ENCODE results near the gene TSSK3.

Gene TSSK3

DNA sequence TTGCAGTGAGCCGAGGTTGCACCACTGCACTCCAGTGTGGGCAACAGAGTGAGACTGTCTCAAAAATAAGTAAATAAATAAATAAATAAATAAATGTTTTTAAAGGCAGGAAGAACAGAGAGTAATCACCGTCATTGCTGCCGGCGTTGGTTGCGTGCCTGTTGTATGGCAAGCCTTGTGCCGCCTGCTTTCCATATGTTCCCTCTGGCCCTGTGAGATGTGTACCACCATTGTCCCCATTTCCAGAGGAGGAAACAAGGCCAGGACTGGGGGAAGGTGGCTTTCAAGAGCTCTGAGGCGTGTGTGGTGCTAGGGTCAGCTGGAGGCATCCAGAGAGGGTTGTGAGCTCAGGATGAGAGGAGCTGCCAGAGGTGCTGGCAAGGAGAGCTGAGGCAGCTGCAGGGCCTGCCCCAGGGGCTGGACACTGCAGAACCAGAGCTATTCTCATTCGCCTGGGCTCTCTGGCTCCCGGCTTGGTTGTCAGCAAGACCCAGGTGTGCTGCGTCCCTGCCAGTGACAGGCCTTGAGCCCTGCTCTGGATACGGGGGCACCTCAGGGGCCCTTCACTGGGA lies 21.1 kb upstream of the TSSK3 start:
- no peak overlapping the region for H3K4me2 ChIP-seq (ENCODE audit: low read length)

DNA sequence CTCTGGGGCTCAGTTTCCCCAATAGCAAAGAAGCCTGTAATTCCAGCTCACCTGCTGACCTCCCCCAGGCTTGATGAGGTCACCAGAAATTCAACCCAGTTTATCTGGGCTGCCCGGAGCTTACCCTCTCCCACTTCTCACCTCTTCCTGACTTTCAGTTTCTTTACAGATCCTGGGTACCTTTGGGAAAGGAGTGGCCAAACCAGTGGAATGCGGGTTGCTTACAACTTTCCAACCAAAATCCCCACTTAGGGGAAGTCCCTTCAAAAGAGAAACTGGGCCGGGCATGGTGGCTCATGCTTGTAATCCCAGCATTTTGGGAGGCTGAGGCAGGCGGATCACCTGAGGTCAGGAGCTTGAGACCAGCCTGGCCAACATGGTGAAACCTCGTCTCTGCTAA lies 20.4 kb upstream of the TSSK3 start:
- no peaks in the 10 kb centered on the region for H3K9me2 ChIP-seq (replicated peaks; ENCODE audit: control insufficient read depth, low read length)
- 0 out of 2 replicates have a peak, but pooled peaks cover 4% of the 10 kb centered on the region for H3K27me3 ChIP-seq (ENCODE audit: control insufficient read depth, low read length)
- H3K79me2 ChIP-seq (ENCODE audit: control insufficient read depth, low read length): no peaks in the 10 kb centered on the region
- no peak overlapping the region for H3K4me2 ChIP-seq (ENCODE audit: low read length)
- H3K4me3 ChIP-seq (ENCODE audit: low read length): no peak overlapping the region
- no peaks in the 10 kb centered on the region for H4K20me1 ChIP-seq (ENCODE audit: control insufficient read depth, insufficient read depth, low read depth, low read length)
- no peak for TF ChIP-seq EZH2phosphoT487 (IDR thresholded peaks at IDR 0.05; ENCODE audit: borderline replicate concordance, low read length)
- TF ChIP-seq, protein P1, sequence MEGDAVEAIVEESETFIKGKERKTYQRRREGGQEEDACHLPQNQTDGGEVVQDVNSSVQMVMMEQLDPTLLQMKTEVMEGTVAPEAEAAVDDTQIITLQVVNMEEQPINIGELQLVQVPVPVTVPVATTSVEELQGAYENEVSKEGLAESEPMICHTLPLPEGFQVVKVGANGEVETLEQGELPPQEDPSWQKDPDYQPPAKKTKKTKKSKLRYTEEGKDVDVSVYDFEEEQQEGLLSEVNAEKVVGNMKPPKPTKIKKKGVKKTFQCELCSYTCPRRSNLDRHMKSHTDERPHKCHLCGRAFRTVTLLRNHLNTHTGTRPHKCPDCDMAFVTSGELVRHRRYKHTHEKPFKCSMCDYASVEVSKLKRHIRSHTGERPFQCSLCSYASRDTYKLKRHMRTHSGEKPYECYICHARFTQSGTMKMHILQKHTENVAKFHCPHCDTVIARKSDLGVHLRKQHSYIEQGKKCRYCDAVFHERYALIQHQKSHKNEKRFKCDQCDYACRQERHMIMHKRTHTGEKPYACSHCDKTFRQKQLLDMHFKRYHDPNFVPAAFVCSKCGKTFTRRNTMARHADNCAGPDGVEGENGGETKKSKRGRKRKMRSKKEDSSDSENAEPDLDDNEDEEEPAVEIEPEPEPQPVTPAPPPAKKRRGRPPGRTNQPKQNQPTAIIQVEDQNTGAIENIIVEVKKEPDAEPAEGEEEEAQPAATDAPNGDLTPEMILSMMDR (IDR thresholded peaks at IDR 0.05; ENCODE audit: low read depth, low read length, poor library complexity, severe bottlenecking): no peak
- no peak overlapping the region for H3K27ac ChIP-seq (ENCODE audit: low read depth, low read length)
- H3K4me1 ChIP-seq (ENCODE audit: control insufficient read depth, low read length): peaks cover 31% of the 10 kb centered on the region
- peaks cover 6% of the 10 kb centered on the region; the same call in 1 of the 2 replicates for H3F3A ChIP-seq (ENCODE audit: control insufficient read depth, insufficient read depth)
- no peaks in the 10 kb centered on the region for H3K9me3 ChIP-seq (ENCODE audit: control insufficient read depth, insufficient read depth, low read length)
- H3K36me3 ChIP-seq (ENCODE audit: control insufficient read depth, low read length): no peaks in the 10 kb centered on the region

More for the DNA sequence above, 21.1 kb upstream of the TSSK3 start:
- no peaks in the 10 kb centered on the region for H3K79me2 ChIP-seq (ENCODE audit: control insufficient read depth, low read length)
- TF ChIP-seq EZH2phosphoT487 (IDR thresholded peaks at IDR 0.05; ENCODE audit: borderline replicate concordance, low read length): no peak
- TF ChIP-seq, protein P1 (IDR thresholded peaks at IDR 0.05; ENCODE audit: low read depth, low read length, poor library complexity, severe bottlenecking): no peak
- H3K9me3 ChIP-seq (ENCODE audit: control insufficient read depth, insufficient read depth, low read length): no peaks in the 10 kb centered on the region
- no peaks in the 10 kb centered on the region for H3K36me3 ChIP-seq (ENCODE audit: control insufficient read depth, low read length)
- peaks cover 12% of the 10 kb centered on the region; the same call in 1 of the 2 replicates for H3F3A ChIP-seq (ENCODE audit: control insufficient read depth, insufficient read depth)
- H3K4me3 ChIP-seq (ENCODE audit: low read length): no peak overlapping the region
- H4K20me1 ChIP-seq (ENCODE audit: control insufficient read depth, insufficient read depth, low read depth, low read length): no peaks in the 10 kb centered on the region
- no peaks in the 10 kb centered on the region for H3K27me3 ChIP-seq (ENCODE audit: control insufficient read depth, low read length)
- H3K27ac ChIP-seq (ENCODE audit: low read depth, low read length): no peak overlapping the region
- H3K9me2 ChIP-seq (replicated peaks; ENCODE audit: control insufficient read depth, low read length): no peaks in the 10 kb centered on the region
- H3K4me1 ChIP-seq (ENCODE audit: control insufficient read depth, low read length): peaks cover 38% of the 10 kb centered on the region

DNA sequence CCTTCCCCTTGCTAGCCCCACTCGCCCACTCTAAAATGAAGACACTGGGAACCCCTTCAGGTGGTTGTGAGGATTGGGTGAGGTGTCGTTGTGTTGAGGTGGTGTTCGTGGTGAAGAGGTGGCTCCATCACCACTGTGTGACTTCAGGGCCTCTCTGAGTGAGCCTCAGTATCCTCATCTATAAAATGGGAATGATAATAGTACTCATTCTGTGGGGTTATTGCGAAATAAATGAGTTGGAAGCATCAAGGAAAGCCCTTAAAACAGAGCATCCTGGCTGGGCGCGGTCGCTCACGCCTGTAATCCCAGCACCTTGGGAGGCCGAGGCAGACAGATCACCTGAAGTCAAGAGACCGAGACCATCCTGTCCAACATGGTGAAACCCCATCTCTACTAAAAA lies 19.6 kb upstream of the TSSK3 start:
- no peaks in the 10 kb centered on the region for H3K9me3 ChIP-seq (ENCODE audit: control insufficient read depth, insufficient read depth, low read length)
- TF ChIP-seq, protein P1 (IDR thresholded peaks at IDR 0.05; ENCODE audit: low read depth, low read length, poor library complexity, severe bottlenecking): no peak
- no peak for TF ChIP-seq EZH2phosphoT487 (IDR thresholded peaks at IDR 0.05; ENCODE audit: borderline replicate concordance, low read length)
- H4K20me1 ChIP-seq (ENCODE audit: control insufficient read depth, insufficient read depth, low read depth, low read length): no peaks in the 10 kb centered on the region
- H3K79me2 ChIP-seq (ENCODE audit: control insufficient read depth, low read length): no peaks in the 10 kb centered on the region
- no peak overlapping the region for H3K27ac ChIP-seq (ENCODE audit: low read depth, low read length)
- H3K27me3 ChIP-seq (ENCODE audit: control insufficient read depth, low read length): 0 out of 2 replicates have a peak, but pooled peaks cover 4% of the 10 kb centered on the region
- H3K9me2 ChIP-seq (replicated peaks; ENCODE audit: control insufficient read depth, low read length): no peaks in the 10 kb centered on the region
- peaks cover 24% of the 10 kb centered on the region for H3K4me1 ChIP-seq (ENCODE audit: control insufficient read depth, low read length)
- no peak overlapping the region for H3K4me2 ChIP-seq (ENCODE audit: low read length)
- H3K4me3 ChIP-seq (ENCODE audit: low read length): no peak overlapping the region
- H3K36me3 ChIP-seq (ENCODE audit: control insufficient read depth, low read length): no peaks in the 10 kb centered on the region
- peaks cover 5% of the 10 kb centered on the region; the same call in 1 of the 2 replicates for H3F3A ChIP-seq (ENCODE audit: control insufficient read depth, insufficient read depth)

Measured in DOHH2 (cell line).